ENCODE measurements around the gene ANTKMT. TPM values are rescaled to one million over a fixed set of nuclear protein-coding genes. Genes with fewer than 3 reads are reported as not detected.

The ANTKMT gene
- total RNA-seq, 4 donors from 2014 or later = 6.2 to 21.1 (median 19.1) TPM

- Histone ChIP-seq H3K36me3 (no peaks in the 10 kb centered on the region), H3K9me3 (no peaks in the 10 kb centered on the region), H3K4me1 (peaks cover 0 to 10% of the 10 kb centered on the region in 2 donors), H3K27me3 (peaks cover 39 to 45% of the 10 kb centered on the region in 2 donors), H3K4me3 (no peak overlapping the region), H3K27ac (no peak overlapping the region)
- no peak for TF ChIP-seq POLR2A (IDR thresholded peaks at IDR 0.05)
- TF ChIP-seq, protein P1, sequence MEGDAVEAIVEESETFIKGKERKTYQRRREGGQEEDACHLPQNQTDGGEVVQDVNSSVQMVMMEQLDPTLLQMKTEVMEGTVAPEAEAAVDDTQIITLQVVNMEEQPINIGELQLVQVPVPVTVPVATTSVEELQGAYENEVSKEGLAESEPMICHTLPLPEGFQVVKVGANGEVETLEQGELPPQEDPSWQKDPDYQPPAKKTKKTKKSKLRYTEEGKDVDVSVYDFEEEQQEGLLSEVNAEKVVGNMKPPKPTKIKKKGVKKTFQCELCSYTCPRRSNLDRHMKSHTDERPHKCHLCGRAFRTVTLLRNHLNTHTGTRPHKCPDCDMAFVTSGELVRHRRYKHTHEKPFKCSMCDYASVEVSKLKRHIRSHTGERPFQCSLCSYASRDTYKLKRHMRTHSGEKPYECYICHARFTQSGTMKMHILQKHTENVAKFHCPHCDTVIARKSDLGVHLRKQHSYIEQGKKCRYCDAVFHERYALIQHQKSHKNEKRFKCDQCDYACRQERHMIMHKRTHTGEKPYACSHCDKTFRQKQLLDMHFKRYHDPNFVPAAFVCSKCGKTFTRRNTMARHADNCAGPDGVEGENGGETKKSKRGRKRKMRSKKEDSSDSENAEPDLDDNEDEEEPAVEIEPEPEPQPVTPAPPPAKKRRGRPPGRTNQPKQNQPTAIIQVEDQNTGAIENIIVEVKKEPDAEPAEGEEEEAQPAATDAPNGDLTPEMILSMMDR (IDR thresholded peaks at IDR 0.05) = no peak
- intact Hi-C loops (cut with DNase I; ENCODE audit: low total_unique reads) = no loop called here
- no peak for DNase-seq
Observed at GRCh38 chr16:706189-707061, 14.5 kb upstream of the ANTKMT start.

- Histone ChIP-seq H3K4me1 (peaks cover 0 to 10% of the 10 kb centered on the region in 2 donors), H3K27me3 (peaks cover 34 to 46% of the 10 kb centered on the region in 2 donors), H3K27ac (no peak overlapping the region), H3K9me3 (no peaks in the 10 kb centered on the region), H3K36me3 (no peaks in the 10 kb centered on the region), H3K4me3 (no peak overlapping the region)
- intact Hi-C loops (cut with DNase I; ENCODE audit: low total_unique reads) = no loop called here
- no peak for TF ChIP-seq POLR2A (IDR thresholded peaks at IDR 0.05)
- TF ChIP-seq, protein P1 (IDR thresholded peaks at IDR 0.05) = no peak
- DNase-seq = no peak
Observed at GRCh38 chr16:707062-707538, 13.8 kb upstream of the ANTKMT start.

- Histone ChIP-seq H3K27ac (no peak overlapping the region), H3K4me3 (no peak overlapping the region), H3K4me1 (peaks cover 0 to 10% of the 10 kb centered on the region in 2 donors), H3K27me3 (peaks cover 34 to 38% of the 10 kb centered on the region in 2 donors), H3K36me3 (no peaks in the 10 kb centered on the region), H3K9me3 (no peaks in the 10 kb centered on the region)
- intact Hi-C loops (cut with DNase I; ENCODE audit: low total_unique reads) = no loop called here
- TF ChIP-seq, protein P1 (IDR thresholded peaks at IDR 0.05) = no peak
- no peak for DNase-seq
Observed at GRCh38 chr16:708019-708418, 12.9 kb upstream of the ANTKMT start.

DNA sequence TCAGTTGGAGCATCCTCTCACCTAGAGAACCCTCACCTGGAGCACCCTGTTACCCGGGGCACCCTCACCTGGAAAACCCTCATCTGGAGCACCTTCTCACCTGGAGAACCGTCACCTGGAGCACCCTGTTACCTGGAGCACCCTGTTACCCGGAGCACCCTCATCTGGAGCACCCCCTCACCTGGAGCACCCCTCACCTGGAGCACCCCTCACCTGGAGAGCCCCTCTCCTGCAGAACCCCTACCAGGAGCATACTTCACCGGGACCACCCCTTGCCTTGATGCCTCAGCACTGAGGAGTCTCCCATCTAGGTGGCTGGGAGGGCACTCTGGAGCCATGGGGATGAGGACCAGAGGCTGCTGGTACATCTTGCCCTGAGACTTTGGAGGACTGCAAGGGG, 12.0 kb upstream of the ANTKMT start:
- DNase-seq = no peak
- Histone ChIP-seq H3K36me3 (no peaks in the 10 kb centered on the region), H3K27ac (no peak overlapping the region), H3K4me3 (no peak overlapping the region), H3K27me3 (peaks cover 31 to 38% of the 10 kb centered on the region in 2 donors), H3K9me3 (no peaks in the 10 kb centered on the region), H3K4me1 (peaks cover 0 to 10% of the 10 kb centered on the region in 2 donors)
- intact Hi-C loops (cut with DNase I; ENCODE audit: low total_unique reads) = no loop called here
- no peak for TF ChIP-seq POLR2A (IDR thresholded peaks at IDR 0.05)
- TF ChIP-seq, protein P1 (IDR thresholded peaks at IDR 0.05) = no peak
